Transverse colon (tissue), 4 donors: ENCODE data around the gene LKAAEAR1. TPM values are rescaled to one million over a fixed set of nuclear protein-coding genes. Genes with fewer than 3 reads are reported as not detected.

ENCODE experiments used
- DNase-seq: peaks from one replicate; pipeline ENCODE4 v3.0.0-alpha.2; 2019
- H3K27ac ChIP-seq, 4 donors: fragments of 200-600 bp; sonication (generic); 2 replicates each; pipeline ENCODE4 v1.5.1; 2016 to 2018; ENCODE audit warnings: inconsistent platforms in 4 of 4
- H3K27me3 ChIP-seq: fragments of 200-600 bp; sonication (generic); 2 replicates; pipeline ENCODE4 v1.5.1; 2017; ENCODE audit warnings: inconsistent platforms
- H3K36me3 ChIP-seq, 4 donors: fragments of 200-600 bp; sonication (generic); 2 replicates each; pipeline ENCODE4 v1.5.1; 2017 to 2019; ENCODE audit warnings: inconsistent platforms in 4 of 4
- H3K4me1 ChIP-seq, 4 donors: fragments of 200-600 bp; sonication (generic); 2 replicates each; pipeline ENCODE4 v1.5.1; 2017 to 2020; ENCODE audit warnings: inconsistent platforms in 4 of 4
- H3K4me3 ChIP-seq, 4 donors: fragments of 200-600 bp; sonication (generic); 1 replicate in 1 of 4; 2 replicates in 3 of 4; pipeline versions ENCODE4 v1.5.1 to v1.6.1; 2017 to 2019; ENCODE audit warnings: inconsistent platforms in 4 of 4
- H3K9me3 ChIP-seq, 2 donors: fragments of 200-600 bp; sonication (generic); 2 replicates each; pipeline ENCODE4 v1.5.1; 2017 to 2019; ENCODE audit warnings: inconsistent platforms in 2 of 2
- CTCF ChIP-seq, 5 experiments: fragments of 200-600 bp in 3 of 5; fragments of 450-650 bp in 2 of 5; sonication (generic) in 3 of 5; IDR thresholded peaks; 1 replicate in 2 of 5; 2 replicates in 3 of 5; pipeline ENCODE4 v1.5.1; 2016 to 2017; ENCODE audit warnings: antibody characterized with exemption in 5 of 5, inconsistent platforms in 3 of 5, mild to moderate bottlenecking in 2 of 5, moderate library complexity in 1 of 5
- EP300 ChIP-seq: sonication (generic); formaldehyde crosslinking; IDR thresholded peaks from one replicate; pipeline ENCODE4 v1.6.1; 2017; ENCODE audit warnings: antibody characterized with exemption, low read depth
- POLR2A ChIP-seq: fragments of 450-650 bp; IDR thresholded peaks from one replicate; pipeline ENCODE4 v1.6.1; 2016; ENCODE audit warnings: antibody characterized with exemption, mild to moderate bottlenecking, moderate library complexity
- POLR2AphosphoS5 ChIP-seq, 3 donors: sonication (generic); formaldehyde crosslinking; IDR thresholded peaks; one replicate each; pipeline ENCODE4 v1.6.1; 2016; ENCODE audit warnings: antibody characterized with exemption in 3 of 3
- WGBS, 2 donors: methylation state at CpG; one replicate each; pipeline ENCODE4 v1.1.5; 2018; ENCODE audit warnings: low coverage in 1 of 2; 5-methylcytosine and 5-hydroxymethylcytosine counted together
- in situ Hi-C, 4 donors: fragments of 200-750 bp; cut with MboI; loops; one replicate each; pipeline versions ENCODE4 v1.15.0 to v1.15.1; 2017; ENCODE audit warnings: low sequenced_read_pairs in 3 of 4, low pct_ligation_motif_present in 1 of 4, low pct_unique_long_range_greater_than_20kb in 1 of 4
- intact Hi-C: fragments of 100-400 bp; cut with DNase I; formaldehyde crosslinking; loops from one replicate; pipeline ENCODE4 v1.15.1; 2023; ENCODE audit warnings: low total_unique reads
- total RNA-seq, 4 donors: library from RNA; depleted of rRNA; stranded (reverse); fragments of >200 nt; gene quantifications; one replicate each; pipeline ENCODE4 v1.1.0, GENCODE V29; 2016

Gene LKAAEAR1
- total RNA-seq, 4 donors from 2014 or later, result not detected

GRCh38 chr20:64098471-64099013 is 14.3 kb upstream of the LKAAEAR1 start:
- intact Hi-C loops, result no loop called here
- H3K4me3 ChIP-seq, result no peak overlapping the region
- H3K9me3 ChIP-seq, result no peaks in the 10 kb centered on the region

DNA sequence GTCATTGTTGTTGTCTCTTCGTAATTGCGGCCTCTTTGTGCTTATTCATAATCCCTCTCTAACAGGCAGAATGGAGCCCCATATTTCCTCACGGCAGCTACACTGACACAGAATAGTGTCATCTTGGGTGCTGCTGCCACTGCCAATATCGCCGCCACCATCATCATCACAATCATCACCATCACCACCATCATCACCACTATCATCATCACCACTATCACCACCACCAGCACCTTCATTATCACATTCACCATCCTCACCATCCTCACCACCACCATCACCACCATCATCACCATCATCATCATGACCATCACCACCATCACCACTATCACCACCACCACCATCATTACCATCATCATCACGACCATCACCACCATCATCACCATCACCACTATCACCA is 12.3 kb upstream of the LKAAEAR1 start:
- intact Hi-C loops, result no loop called here
- no peak for DNase-seq
- WGBS, 2 donors, result 72 to 84% methylated on average over 5 to 6 of the region's 6 CpGs
- Histone ChIP-seq H3K27me3 (peaks cover 28% of the 10 kb centered on the region), H3K4me1 (no peaks in the 10 kb centered on the region), H3K4me3 (no peak overlapping the region), H3K36me3 (no peaks in the 10 kb centered on the region), H3K9me3 (no peaks in the 10 kb centered on the region), H3K27ac (no peak overlapping the region)
- in situ Hi-C loops, result no loop called here
- TF ChIP-seq EP300 (no peak), POLR2AphosphoS5 (IDR thresholded peaks at IDR 0.05) (no peak), CTCF (IDR thresholded peaks at IDR 0.05) (no peak), POLR2A (no peak)

More at GRCh38 chr20:64098471-64099013, 14.3 kb upstream of the LKAAEAR1 start:
- no peak for DNase-seq
- no peak overlapping the region for H3K27ac ChIP-seq
- 94% methylated on average over 28 of the region's 28 CpGs; no CpG with 5 or more reads in 1 of the 2 donors for WGBS, 2 donors
- in situ Hi-C loops, result no loop called here
- peaks cover 38% of the 10 kb centered on the region for H3K27me3 ChIP-seq
- TF ChIP-seq POLR2AphosphoS5 (IDR thresholded peaks at IDR 0.05) (no peak), CTCF (IDR thresholded peaks at IDR 0.05) (no peak)
- H3K36me3 ChIP-seq, result no peaks in the 10 kb centered on the region
- peaks cover 0 to 10% (median 7%) of the 10 kb centered on the region in 4 donors for H3K4me1 ChIP-seq

GRCh38 chr20:64095927-64096326 is 11.7 kb upstream of the LKAAEAR1 start:
- Histone ChIP-seq H3K9me3 (no peaks in the 10 kb centered on the region), H3K36me3 (no peaks in the 10 kb centered on the region), H3K4me1 (no peaks in the 10 kb centered on the region), H3K27me3 (peaks cover 22% of the 10 kb centered on the region), H3K4me3 (no peak overlapping the region), H3K27ac (no peak overlapping the region)
- WGBS, 2 donors, result 69% methylated on average over 11 of the region's 11 CpGs; no CpG with 5 or more reads in 1 of the 2 donors
- in situ Hi-C loops (no loop called here), intact Hi-C loops (no loop called here)
- DNase-seq, result no peak
- no peak for TF ChIP-seq POLR2A

DNA sequence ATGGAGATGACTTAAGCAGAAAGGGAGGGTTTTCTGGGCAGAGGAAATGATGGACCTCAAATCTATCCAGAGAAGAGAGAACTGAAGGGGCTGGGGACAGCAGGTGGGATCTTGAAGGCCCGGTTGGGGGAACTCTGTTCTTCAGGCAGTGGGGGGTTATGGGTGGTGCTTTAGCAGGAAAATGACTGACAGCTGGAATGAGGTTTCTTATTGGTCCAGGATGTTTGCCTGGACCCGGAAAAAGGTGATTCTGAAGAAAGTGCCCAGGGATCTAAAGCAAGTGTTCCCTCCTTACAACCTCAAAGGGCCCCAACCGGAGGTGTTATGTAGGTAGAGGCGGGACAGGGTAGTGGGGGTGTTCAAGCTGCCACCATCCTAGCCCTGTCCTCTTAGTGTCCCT is 11.3 kb upstream of the LKAAEAR1 start:
- intact Hi-C loops, result no loop called here
- in situ Hi-C loops, result no loop called here
- no peak for TF ChIP-seq POLR2A
- TF ChIP-seq POLR2AphosphoS5 (IDR thresholded peaks at IDR 0.05), result no peak
- no peak for TF ChIP-seq CTCF (IDR thresholded peaks at IDR 0.05)
- no peak for TF ChIP-seq EP300
- no peak for DNase-seq
- Histone ChIP-seq H3K4me3 (no peak overlapping the region), H3K36me3 (no peaks in the 10 kb centered on the region), H3K27ac (no peak overlapping the region), H3K9me3 (no peaks in the 10 kb centered on the region), H3K4me1 (no peaks in the 10 kb centered on the region), H3K27me3 (peaks cover 17% of the 10 kb centered on the region)
- WGBS, 2 donors, result 53 to 73% methylated on average over 2 to 4 of the region's 4 CpGs

DNA sequence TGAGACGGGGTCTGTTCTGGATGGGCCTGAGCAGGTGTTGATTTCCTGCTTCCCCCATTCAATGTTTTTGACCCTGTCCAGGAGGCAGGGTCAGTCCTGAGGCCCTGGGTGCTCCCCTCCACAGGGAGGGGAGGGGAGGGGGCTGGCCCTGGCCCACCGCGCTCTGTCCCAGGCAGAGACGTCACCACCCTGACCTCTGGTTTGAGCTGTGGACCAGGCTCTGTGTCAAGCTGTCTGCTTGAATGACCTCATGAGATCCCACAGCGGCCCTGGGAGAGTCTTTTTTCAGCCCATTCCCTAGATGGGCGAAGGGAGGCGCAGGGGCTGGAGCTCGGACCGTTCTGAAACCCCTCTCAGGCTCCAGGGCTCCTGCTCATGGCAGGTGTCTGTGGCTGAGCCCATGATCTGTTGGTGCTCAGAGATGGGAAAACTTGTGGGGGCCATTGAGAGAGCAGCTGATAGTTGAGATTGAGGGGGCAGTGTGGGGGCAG is 8.9 kb upstream of the LKAAEAR1 start:
- DNase-seq, result no peak
- Histone ChIP-seq H3K36me3 (no peaks in the 10 kb centered on the region), H3K27ac (no peak overlapping the region), H3K4me1 (no peaks in the 10 kb centered on the region), H3K27me3 (peaks cover 14% of the 10 kb centered on the region), H3K9me3 (no peaks in the 10 kb centered on the region), H3K4me3 (no peak overlapping the region)
- TF ChIP-seq EP300 (no peak), POLR2AphosphoS5 (IDR thresholded peaks at IDR 0.05) (no peak), CTCF (IDR thresholded peaks at IDR 0.05) (no peak), POLR2A (no peak)
- intact Hi-C loops (no loop called here), in situ Hi-C loops (no loop called here)
- WGBS, 2 donors, result 13% methylated on average over 9 of the region's 9 CpGs; no CpG with 5 or more reads in 1 of the 2 donors
